GM19467 (cell line): ENCODE results near the gene GMPPA.

Experiments
- ATAC-seq: cut with Tn5 transposase; IDR thresholded peaks from one replicate; pipeline ENCODE4 v1.9.1; 2021; ENCODE audit warnings: mild to moderate bottlenecking, moderate library complexity; ENCODE audit not compliant: unreplicated experiment

GMPPA gene

GRCh38 chr2:219484343-219485200, 14.1 kb upstream of the GMPPA start:
- no peak for ATAC-seq

- no peak for ATAC-seq
Measured at GRCh38 chr2:219485201-219485580, 13.5 kb upstream of the GMPPA start.

- no peak for ATAC-seq
Measured at GRCh38 chr2:219486380-219486959, 12.2 kb upstream of the GMPPA start.

GRCh38 chr2:219488149-219488843, 10.4 kb upstream of the GMPPA start:
- no peak for ATAC-seq

- no peak for ATAC-seq
Measured at GRCh38 chr2:219488844-219489194, 9.9 kb upstream of the GMPPA start.

GRCh38 chr2:219489315-219489714, 9.4 kb upstream of the GMPPA start:
- ATAC-seq: no peak

- no peak for ATAC-seq
Measured at GRCh38 chr2:219490186-219490585, 8.5 kb upstream of the GMPPA start.

- ATAC-seq: no peak
Measured at GRCh38 chr2:219490600-219491130, 8.0 kb upstream of the GMPPA start.

- no peak for ATAC-seq
Measured at GRCh38 chr2:219491278-219491963, 7.3 kb upstream of the GMPPA start.

GRCh38 chr2:219492575-219492974, 6.1 kb upstream of the GMPPA start:
- no peak for ATAC-seq

- ATAC-seq: no peak
Measured at GRCh38 chr2:219493086-219493485, 5.6 kb upstream of the GMPPA start.

- no peak for ATAC-seq
Measured at GRCh38 chr2:219494952-219495530, 3.6 kb upstream of the GMPPA start.

- no peak for ATAC-seq
Measured at GRCh38 chr2:219495531-219496122, 3.1 kb upstream of the GMPPA start.

GRCh38 chr2:219496247-219496824, 2.4 kb upstream of the GMPPA start:
- ATAC-seq: no peak

- ATAC-seq: no peak
Measured at GRCh38 chr2:219496825-219497494, 1.7 kb upstream of the GMPPA start.

- no peak for ATAC-seq
Measured at GRCh38 chr2:219497495-219498279, 1.0 kb upstream of the GMPPA start.

- ATAC-seq: no peak
Measured at GRCh38 chr2:219499058-219499307, 292 bp downstream of the GMPPA start.

GRCh38 chr2:219499555-219499954, 864 bp downstream of the GMPPA start:
- ATAC-seq: no peak

GRCh38 chr2:219500135-219500534, 1.4 kb downstream of the GMPPA start:
- no peak for ATAC-seq
